ENCODE data around the gene SETD2.

GRCh38 chr3:47015151-47015550 lies 148.8 kb downstream of the SETD2 start:
- TF ChIP-seq CTCF (IDR thresholded peaks at IDR 0.05; ENCODE audit: low read depth, low read length, poor library complexity, severe bottlenecking) (no peak), EZH2phosphoT487 (IDR thresholded peaks at IDR 0.05; ENCODE audit: borderline replicate concordance, low read length) (no peak)

Measured in DOHH2 (cell line).